Measurements from ENCODE around the gene FBLN7.

DNA sequence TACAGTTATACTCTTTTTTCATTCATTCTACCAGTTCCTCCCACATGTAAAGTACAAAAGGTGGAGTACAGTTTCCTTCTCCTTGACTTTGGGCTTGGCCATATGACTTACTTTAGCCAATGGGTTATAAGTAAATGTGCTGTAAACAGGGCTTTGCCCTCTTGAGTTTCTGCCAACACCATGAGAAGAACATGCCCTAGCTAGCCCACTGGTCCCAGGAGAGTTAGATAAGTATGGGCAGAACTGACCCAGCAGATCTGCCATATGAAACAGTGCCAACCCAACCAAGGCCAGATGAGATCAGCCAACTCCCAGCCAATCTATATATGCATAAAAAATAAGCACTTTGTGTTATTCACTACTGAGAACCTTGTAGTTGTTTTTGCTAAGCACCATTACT, 91.2 kb downstream of the FBLN7 start:
- no peak for TF ChIP-seq CTCF (IDR thresholded peaks at IDR 0.05)
- TF ChIP-seq POLR2A (IDR thresholded peaks at IDR 0.05): no peak
